ENCODE data around the gene BRWD1.

DNA sequence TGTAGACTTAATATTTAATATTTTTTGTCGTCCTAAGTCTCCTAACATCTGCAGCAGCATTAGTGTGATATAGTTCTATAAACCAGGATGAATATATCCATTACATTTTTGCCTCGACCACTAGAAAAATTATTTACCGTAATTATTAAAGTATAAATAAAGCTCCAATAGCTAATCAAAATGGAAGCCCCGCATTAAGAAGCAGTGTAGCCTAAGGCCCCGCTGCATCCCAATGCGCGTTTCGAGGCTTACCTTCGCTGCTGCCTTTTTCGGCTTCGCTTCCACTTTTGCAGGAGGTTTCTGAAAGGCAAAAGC lies 34.6 kb upstream of the BRWD1 start:
- TF ChIP-seq SUZ12 (IDR thresholded peaks at IDR 0.05; ENCODE audit: extremely low read depth, insufficient read depth, insufficient read length) (no peak), YY1 (IDR thresholded peaks at IDR 0.05; ENCODE audit: insufficient read depth, insufficient read length) (no peak), ZNF274 (IDR thresholded peaks at IDR 0.05; ENCODE audit: low read depth, low read length) (no peak)

All from NT2/D1 (cell line).